GM23338 (cell line): ENCODE data around the gene SRM. TPM values are rescaled to one million over a fixed set of nuclear protein-coding genes. Genes with fewer than 3 reads are reported as not detected.

Experiments used
- ATAC-seq: fragments of 200-7000 bp; cut with Tn5 transposase; 3 replicates; pipeline ENCODE4 v1.9.1; 2020
- DNase-seq: peaks from one replicate; pipeline ENCODE4 v3.0.0-alpha.2; 2015; ENCODE audit warnings: low spot score
- H2AFZ ChIP-seq: fragments of 200-600 bp; sonication (generic); 2 replicates; pipeline ENCODE4 v1.8.0; 2016; ENCODE audit warnings: antibody characterized with exemption, mild to moderate bottlenecking, moderate library complexity
- H3F3A ChIP-seq: fragments of 200-600 bp; sonication (generic); replicated peaks from 2 replicates; pipeline ENCODE4 v1.8.0; 2017; ENCODE audit warnings: antibody characterized with exemption, mixed run types, low read depth
- H3K27ac ChIP-seq: fragments of 200-600 bp; sonication (generic); 2 replicates; pipeline ENCODE4 v1.6.1; 2016; ENCODE audit warnings: low read depth
- H3K27me3 ChIP-seq: fragments of 200-600 bp; sonication (generic); 2 replicates; pipeline ENCODE4 v1.8.0; 2016; ENCODE audit warnings: mild to moderate bottlenecking, mixed run types, moderate library complexity; ENCODE audit not compliant: insufficient read depth
- H3K36me3 ChIP-seq: fragments of 200-600 bp; sonication (generic); 2 replicates; pipeline ENCODE4 v1.8.0; 2016; ENCODE audit warnings: mild to moderate bottlenecking; ENCODE audit not compliant: insufficient read depth
- H3K4me1 ChIP-seq: fragments of 200-600 bp; sonication (generic); 2 replicates; pipeline ENCODE4 v1.8.0; 2016; ENCODE audit warnings: mild to moderate bottlenecking, moderate library complexity; ENCODE audit not compliant: insufficient read depth
- H3K4me2 ChIP-seq: fragments of 200-600 bp; sonication (generic); 2 replicates; pipeline ENCODE4 v1.7.1; 2017; ENCODE audit warnings: mixed run types
- H3K4me3 ChIP-seq: fragments of 200-600 bp; sonication (generic); 2 replicates; pipeline ENCODE4 v1.6.1; 2016; ENCODE audit warnings: mixed run types
- H3K79me2 ChIP-seq: fragments of 200-600 bp; sonication (generic); replicated peaks from 2 replicates; pipeline ENCODE4 v1.8.0; 2017; ENCODE audit warnings: mild to moderate bottlenecking; ENCODE audit not compliant: insufficient read depth
- H3K9me2 ChIP-seq: fragments of 200-600 bp; sonication (generic); 2 replicates; pipeline ENCODE4 v1.8.0; 2017; ENCODE audit not compliant: insufficient read depth
- H4K20me1 ChIP-seq: fragments of 200-600 bp; sonication (generic); replicated peaks from 2 replicates; pipeline ENCODE4 v1.8.0; 2017; ENCODE audit warnings: mild to moderate bottlenecking; ENCODE audit not compliant: insufficient read depth
- H3K27ac Mint-ChIP-seq: 2 replicates; pipeline ENCODE4 v1.8.0; 2020; ENCODE audit warnings: inconsistent platforms, mild to moderate bottlenecking, moderate library complexity, mixed read lengths
- H3K27me3 Mint-ChIP-seq: 3 replicates; pipeline ENCODE4 v1.8.0; 2022; ENCODE audit warnings: low read depth, mild to moderate bottlenecking, moderate library complexity, mixed read lengths, inconsistent platforms; ENCODE audit not compliant: insufficient read depth, poor library complexity
- H3K36me3 Mint-ChIP-seq: 3 replicates; pipeline ENCODE4 v1.8.0; 2021; ENCODE audit warnings: low read depth, mild to moderate bottlenecking, inconsistent platforms, moderate library complexity, mixed read lengths
- H3K4me1 Mint-ChIP-seq: 3 replicates; pipeline ENCODE4 v1.8.0; 2020; ENCODE audit warnings: mild to moderate bottlenecking, inconsistent platforms, mixed read lengths
- H3K4me3 Mint-ChIP-seq: 3 replicates; pipeline ENCODE4 v1.8.0; 2021; ENCODE audit warnings: moderate library complexity, mild to moderate bottlenecking, inconsistent platforms, mixed read lengths
- H3K9me3 Mint-ChIP-seq: 3 replicates; pipeline ENCODE4 v1.8.0; 2020; ENCODE audit warnings: moderate library complexity, mild to moderate bottlenecking, inconsistent platforms, mixed read lengths
- CTCF ChIP-seq, 2 experiments: fragments of 200-600 bp in 1 of 2; sonication (generic) in 1 of 2; conservative IDR thresholded peaks; 2 replicates each; pipeline versions ENCODE4 v1.5.1 to v1.6.1; 2016 to 2017; ENCODE audit warnings: antibody characterized with exemption in 2 of 2, low read depth in 2 of 2, mild to moderate bottlenecking in 2 of 2, moderate library complexity in 1 of 2
- ETS1 ChIP-seq: IDR thresholded peaks from 2 replicates; pipeline ENCODE4 v1.6.1; 2016; ENCODE audit warnings: antibody characterized with exemption
- EZH2phosphoT487 ChIP-seq: fragments of 200-600 bp; sonication (generic); IDR thresholded peaks from one replicate; pipeline ENCODE4 v1.8.1; 2018; ENCODE audit warnings: antibody characterized with exemption; ENCODE audit not compliant: unreplicated experiment
- NANOG ChIP-seq: IDR thresholded peaks from 2 replicates; pipeline ENCODE4 v1.6.1; 2016; ENCODE audit warnings: antibody characterized with exemption, borderline replicate concordance
- POLR2AphosphoS5 ChIP-seq: IDR thresholded peaks from 2 replicates; pipeline ENCODE4 v1.6.1; 2016; ENCODE audit warnings: antibody characterized with exemption, low read depth
- REST ChIP-seq: IDR thresholded peaks from one replicate; pipeline ENCODE4 v1.6.1; 2018; ENCODE audit warnings: antibody characterized with exemption; ENCODE audit not compliant: unreplicated experiment
- STAT1 ChIP-seq: IDR thresholded peaks from one replicate; pipeline ENCODE4 v1.6.1; 2016; ENCODE audit warnings: antibody characterized with exemption; ENCODE audit not compliant: unreplicated experiment
- ZNF114 ChIP-seq: fragments of 250-450 bp; sonication (Bioruptor Pico); IDR thresholded peaks from 2 replicates; pipeline ENCODE4 v1.5.0; 2020; ENCODE audit warnings: mild to moderate bottlenecking, moderate library complexity
- ZNF331 ChIP-seq: fragments of 250-450 bp; sonication (Bioruptor Pico); IDR thresholded peaks from 2 replicates; pipeline ENCODE4 v1.5.0; 2020; ENCODE audit warnings: low read depth, mild to moderate bottlenecking, moderate library complexity
- ZNF462 ChIP-seq: fragments of 250-450 bp; sonication (Bioruptor Pico); IDR thresholded peaks from 2 replicates; pipeline ENCODE4 v1.5.0; 2020; ENCODE audit warnings: mild to moderate bottlenecking, moderate library complexity
- polyA plus RNA-seq: library from polyadenylated mRNA; unstranded; fragments of >200 nt; fragmentation: Nextera tagmentation; extraction: Ambion mirVana; gene quantifications from 2 replicates; pipeline ENCODE4 v1.2.1, GENCODE V29; 2016
- total RNA-seq: library from RNA; depleted of rRNA; stranded (reverse); fragments of >200 nt; shearing (Covaris generic); gene quantifications from 2 replicates; pipeline ENCODE4 v1.2.3, GENCODE V29; 2014

SRM gene
- total and polyA plus RNA-seq, 2 experiments from 2014 or later = 170 to 253 TPM

GRCh38 chr1:11068600-11069473 lies 9.0 kb upstream of the SRM start:
- Histone ChIP-seq H3K4me1 (no peaks in the 10 kb centered on the region), H3K27me3 (no peaks in the 10 kb centered on the region), H3K79me2 (no peaks in the 10 kb centered on the region), H2AFZ (no peak overlapping the region), H3K36me3 (peaks cover 47% of the 10 kb centered on the region), H4K20me1 (peaks cover 9% of the 10 kb centered on the region; the same call in 1 of the 2 replicates), H3K27ac (no peak overlapping the region), H3K4me2 (no peak overlapping the region), H3F3A (peaks cover 17% of the 10 kb centered on the region), H3K9me2 (no peaks in the 10 kb centered on the region), H3K4me3 (no peak overlapping the region)
- H3K4me1 Mint-ChIP-seq = peaks cover 6% of the 10 kb centered on the region; the same call in 2 of the 3 replicates
- H3K27ac Mint-ChIP-seq = no peak overlapping the region
- TF ChIP-seq ZNF114 (CRISPR knock-in tag) (no peak), ZNF331 (CRISPR knock-in tag) (no peak), POLR2AphosphoS5 (no peak), CTCF (conservative IDR thresholded peaks at IDR 0.05; ENCODE audit: low read depth in 2 of 2) (no peak), STAT1 (no peak), EZH2phosphoT487 (no peak), ETS1 (no peak), REST (no peak), NANOG (no peak), ZNF462 (CRISPR knock-in tag) (no peak)
- ATAC-seq = no peak
- no peak overlapping the region for H3K4me3 Mint-ChIP-seq
- H3K27me3 Mint-ChIP-seq = peaks cover 4% of the 10 kb centered on the region
- H3K36me3 Mint-ChIP-seq = peaks cover 82% of the 10 kb centered on the region
- no peak for DNase-seq
- H3K9me3 Mint-ChIP-seq = no peaks in the 10 kb centered on the region
